IMR-90 (cell line): Measurements from ENCODE around the gene MAB21L1. TPM values are rescaled to one million over a fixed set of nuclear protein-coding genes. Genes with fewer than 3 reads are reported as not detected.

Experiments
- ATAC-seq: fragments of 200-7000 bp; cut with Tn5 transposase; 2 replicates; pipeline ENCODE4 v1.9.1; 2020; ENCODE audit warnings: low read depth, mild to moderate bottlenecking, moderate library complexity
- BruUV-seq: library from RNA; stranded (reverse); fragments of 400-500 nt; replicated peaks from 2 replicates; lab custom pipeline; 2021; lab: Mats Ljungman, UMichigan
- CTCF ChIA-PET: fragments of 300-600 bp; formaldehyde crosslinking; extraction: SDS; loops from one replicate; lab custom pipeline; 2021; ENCODE audit warnings: antibody characterized with exemption; lab: Yijun Ruan, JAX
- POLR2A ChIA-PET: fragments of 300-600 bp; sonication (Branson Sonifier 250); formaldehyde crosslinking; loops from one replicate; lab custom pipeline; 2022; ENCODE audit warnings: antibody characterized with exemption; ENCODE audit not compliant: unreplicated experiment; lab: Charles Lee
- DNase-seq: peaks from one replicate; pipeline ENCODE4 v3.0.0; 2013
- H2AFZ ChIP-seq: replicated peaks from 2 replicates; pipeline ENCODE3; 2013; ENCODE audit warnings: low read length, mild to moderate bottlenecking; ENCODE audit not compliant: poor library complexity
- H2AK5ac ChIP-seq: 2 replicates; pipeline ENCODE4 v1.6.1; 2013; ENCODE audit warnings: low read depth, low read length, inconsistent platforms
- H2AK9ac ChIP-seq: replicated peaks from 2 replicates; pipeline ENCODE3; 2013; ENCODE audit warnings: mild to moderate bottlenecking, low read depth, low read length, moderate library complexity; ENCODE audit not compliant: poor library complexity
- H2BK120ac ChIP-seq: 2 replicates; pipeline ENCODE4 v1.6.1; 2013; ENCODE audit warnings: low read depth, low read length, inconsistent platforms
- H2BK15ac ChIP-seq: 3 replicates; pipeline ENCODE4 v1.6.1; 2013; ENCODE audit warnings: low read depth, low read length, inconsistent platforms
- H2BK20ac ChIP-seq: 2 replicates; pipeline ENCODE4 v1.6.1; 2013; ENCODE audit warnings: low read depth, mild to moderate bottlenecking, inconsistent platforms, low read length, moderate library complexity
- H2BK5ac ChIP-seq: 2 replicates; pipeline ENCODE4 v1.6.1; 2013; ENCODE audit warnings: mild to moderate bottlenecking, low read depth, low read length, inconsistent platforms; ENCODE audit not compliant: poor library complexity, severe bottlenecking
- H3K14ac ChIP-seq: replicated peaks from 2 replicates; pipeline ENCODE4 v1.6.1; 2013; ENCODE audit warnings: low read depth, low read length, inconsistent platforms
- H3K18ac ChIP-seq: 2 replicates; pipeline ENCODE4 v1.6.1; 2013; ENCODE audit warnings: low read depth, low read length, control low read depth
- H3K23ac ChIP-seq: 2 replicates; pipeline ENCODE4 v1.6.1; 2013; ENCODE audit warnings: low read depth, low read length, inconsistent platforms
- H3K27ac ChIP-seq: 2 replicates; pipeline ENCODE4 v1.5.1; 2013; ENCODE audit warnings: mild to moderate bottlenecking, control low read depth, low read length; ENCODE audit not compliant: insufficient read depth
- H3K27me3 ChIP-seq: 2 replicates; pipeline ENCODE4 v1.6.1; 2013; ENCODE audit warnings: low read length; ENCODE audit not compliant: control insufficient read depth, insufficient read depth
- H3K36me3 ChIP-seq: 2 replicates; pipeline ENCODE4 v1.6.1; 2013; ENCODE audit warnings: low read length, mixed read lengths; ENCODE audit not compliant: control insufficient read depth, insufficient read depth
- H3K4ac ChIP-seq: 2 replicates; pipeline ENCODE4 v1.6.1; 2013; ENCODE audit warnings: low read depth, low read length, inconsistent platforms
- H3K4me1 ChIP-seq: 2 replicates; pipeline ENCODE4 v1.6.1; 2013; ENCODE audit warnings: low read length, mixed read lengths; ENCODE audit not compliant: control insufficient read depth, insufficient read depth
- H3K4me2 ChIP-seq: 2 replicates; pipeline ENCODE4 v1.6.1; 2013; ENCODE audit warnings: low read depth, mild to moderate bottlenecking, control low read depth, low read length, moderate library complexity
- H3K4me3 ChIP-seq: 2 replicates; pipeline ENCODE4 v1.5.1; 2013; ENCODE audit warnings: low read depth, mild to moderate bottlenecking, control low read depth, low read length, moderate library complexity; ENCODE audit not compliant: insufficient read depth
- H3K56ac ChIP-seq: 2 replicates; pipeline ENCODE4 v1.6.1; 2013; ENCODE audit warnings: low read length, inconsistent platforms; ENCODE audit not compliant: insufficient read depth; ENCODE audit errors: extremely low read depth
- H3K79me1 ChIP-seq, 2 experiments: 2 replicates each; pipeline ENCODE4 v1.6.1; 2013; ENCODE audit warnings: low read length in 2 of 2, inconsistent platforms in 1 of 2, low read depth in 1 of 2
- H3K9ac ChIP-seq: 2 replicates; pipeline ENCODE4 v1.6.1; 2013; ENCODE audit warnings: low read depth, low read length, control low read depth
- H3K9me1 ChIP-seq: 2 replicates; pipeline ENCODE4 v1.6.1; 2013; ENCODE audit warnings: low read length, inconsistent platforms; ENCODE audit not compliant: insufficient read depth
- H3K9me3 ChIP-seq: 2 replicates; pipeline ENCODE4 v1.6.1; 2013; ENCODE audit warnings: low read length; ENCODE audit not compliant: control insufficient read depth, insufficient read depth
- H4K20me1 ChIP-seq: 2 replicates; pipeline ENCODE4 v1.6.1; 2013; ENCODE audit warnings: low read length, inconsistent platforms; ENCODE audit not compliant: insufficient read depth
- H4K5ac ChIP-seq: 2 replicates; pipeline ENCODE4 v1.6.1; 2013; ENCODE audit warnings: mild to moderate bottlenecking, low read depth, low read length, control low read depth
- H4K8ac ChIP-seq, 2 experiments: 2 replicates each; pipeline ENCODE4 v1.6.1; 2013; ENCODE audit warnings: low read depth in 2 of 2, low read length in 2 of 2, control low read depth in 1 of 2, inconsistent platforms in 1 of 2
- H4K91ac ChIP-seq: 2 replicates; pipeline ENCODE4 v1.6.1; 2013; ENCODE audit warnings: low read depth, low read length, inconsistent platforms; ENCODE audit not compliant: insufficient read depth
- BHLHE40 ChIP-seq: fragments of 150-350 bp; IDR thresholded peaks from 2 replicates; pipeline ENCODE4 v1.6.1; 2016; ENCODE audit warnings: mild to moderate bottlenecking, low read depth, low read length
- CEBPB ChIP-seq: IDR thresholded peaks from 2 replicates; pipeline ENCODE4 v1.6.1; 2012; ENCODE audit warnings: low read depth, low read length, improper control_type of control experiment
- CHD1 ChIP-seq: IDR thresholded peaks from 2 replicates; pipeline ENCODE4 v1.6.1; 2012; ENCODE audit warnings: low read depth, low read length, improper control_type of control experiment
- CTCF ChIP-seq: conservative IDR thresholded peaks from 2 replicates; pipeline ENCODE4 v1.5.1; 2012; ENCODE audit warnings: mild to moderate bottlenecking, low read depth, low read length, improper control_type of control experiment
- FOS ChIP-seq: fragments of 150-350 bp; IDR thresholded peaks from 2 replicates; pipeline ENCODE4 v1.6.1; 2016; ENCODE audit warnings: low read depth, low read length
- MAFK ChIP-seq: IDR thresholded peaks from 2 replicates; pipeline ENCODE4 v1.6.1; 2012; ENCODE audit warnings: low read depth, low read length, improper control_type of control experiment
- MAZ ChIP-seq: IDR thresholded peaks from 2 replicates; pipeline ENCODE4 v1.6.1; 2012; ENCODE audit warnings: low read depth, mild to moderate bottlenecking, low read length, improper control_type of control experiment, moderate library complexity, borderline replicate concordance
- MXI1 ChIP-seq: IDR thresholded peaks from 2 replicates; pipeline ENCODE4 v1.6.1; 2012; ENCODE audit warnings: low read depth, mild to moderate bottlenecking, low read length, moderate library complexity, borderline replicate concordance
- NFE2L2 ChIP-seq: fragments of 150-350 bp; IDR thresholded peaks from 2 replicates; pipeline ENCODE4 v1.6.1; 2016; ENCODE audit warnings: low read depth, mild to moderate bottlenecking, low read length
- POLR2A ChIP-seq: IDR thresholded peaks from 2 replicates; pipeline ENCODE4 v1.6.1; 2012; ENCODE audit warnings: mild to moderate bottlenecking, low read depth, low read length
- RAD21 ChIP-seq: IDR thresholded peaks from 2 replicates; pipeline ENCODE4 v1.6.1; 2012; ENCODE audit warnings: low read length, improper control_type of control experiment
- RCOR1 ChIP-seq: IDR thresholded peaks from 2 replicates; pipeline ENCODE4 v1.6.1; 2012; ENCODE audit warnings: mild to moderate bottlenecking, low read length, improper control_type of control experiment; ENCODE audit not compliant: insufficient replicate concordance
- SMC3 ChIP-seq: fragments of 150-350 bp; IDR thresholded peaks from 2 replicates; pipeline ENCODE4 v1.6.1; 2016; ENCODE audit warnings: low read depth, mild to moderate bottlenecking, antibody characterized with exemption, low read length, moderate library complexity
- USF2 ChIP-seq: fragments of 150-350 bp; IDR thresholded peaks from 2 replicates; pipeline ENCODE4 v1.6.1; 2017; ENCODE audit warnings: mild to moderate bottlenecking, antibody characterized with exemption, low read length, low read depth
- WGBS, 2 experiments: methylation state at CpG; one replicate each; pipeline versions ENCODE4 v1.1.5 to v1.1.7; 2013; ENCODE audit warnings: missing lambda C conversion rate in 2 of 2; ENCODE audit not compliant: insufficient read length in 1 of 2; ENCODE audit errors: extremely low coverage in 2 of 2; 5-methylcytosine and 5-hydroxymethylcytosine counted together
- dilution Hi-C: fragments of 300-500 bp; cut with HindIII; formaldehyde crosslinking; loops from one replicate; pipeline ENCODE4 v1.14.3; 2018; ENCODE audit warnings: low sequenced_read_pairs; ENCODE audit not compliant: unreplicated experiment
- in situ Hi-C: fragments of 300-500 bp; cut with MboI; formaldehyde crosslinking; loops from 3 replicates; pipeline ENCODE4 v1.14.3; 2019; ENCODE audit warnings: low sequenced_read_pairs, inconsistent platforms, mixed read lengths
- intact Hi-C: fragments of 100-400 bp; cut with micrococcal nuclease; formaldehyde crosslinking; loops from 2 replicates; pipeline ENCODE4 v1.10.0; 2022
- polyA plus RNA-seq, 3 experiments: library from polyadenylated mRNA; depleted of rRNA; stranded (reverse); fragments of >200 nt; gene quantifications; 2 replicates each; pipeline ENCODE4 v1.2.3, GENCODE V29; 2012; ENCODE audit warnings: low replicate concordance in 1 of 3
- total RNA-seq: library from RNA; depleted of rRNA; stranded (reverse); fragments of >200 nt; gene quantifications from 2 replicates; pipeline ENCODE4 v1.2.3, GENCODE V29; 2012

MAB21L1 gene
- total and polyA plus RNA-seq, 2 of the 4 experiments (the other 2 are of a cell fraction), result 0.53 to 0.72 TPM

GRCh38 chr13:35499676-35500075, 23.2 kb upstream of the MAB21L1 start:
- ChIA-PET POLR2A (no interaction called here), CTCF (no interaction called here)
- in situ Hi-C loops (no loop called here), dilution Hi-C loops (no loop called here), intact Hi-C loops (no loop called here)
- Histone ChIP-seq H3K14ac (no peak overlapping the region), H3K56ac (no peak overlapping the region), H2BK120ac (no peak overlapping the region), H3K9me1 (no peaks in the 10 kb centered on the region), H2BK5ac (no peak overlapping the region), H3K4me3 (no peak overlapping the region), H4K20me1 (no peaks in the 10 kb centered on the region), H3K23ac (no peak overlapping the region), H4K5ac (no peak overlapping the region), H3K4me1 (no peaks in the 10 kb centered on the region), H3K18ac (no peak overlapping the region), H2AK5ac (no peak overlapping the region), H3K36me3 (no peaks in the 10 kb centered on the region), H2BK20ac (no peak overlapping the region), H3K9ac (no peak overlapping the region), H3K4me2 (no peak overlapping the region), H3K9me3 (no peaks in the 10 kb centered on the region), H2BK15ac (no peak overlapping the region), H2AK9ac (no peak overlapping the region), H2AFZ (no peak overlapping the region), H3K4ac (no peak overlapping the region), H4K91ac (no peak overlapping the region), H3K79me1 (no peaks in the 10 kb centered on the region), H3K27ac (no peak overlapping the region), H4K8ac (no peak overlapping the region), H3K27me3 (no peaks in the 10 kb centered on the region)
- BruUV-seq, result no TSS peak
- TF ChIP-seq MXI1 (no peak), SMC3 (no peak), RAD21 (no peak), CEBPB (no peak), POLR2A (no peak), CHD1 (no peak), CTCF (no peak), FOS (no peak), NFE2L2 (no peak), MAZ (no peak), RCOR1 (no peak), USF2 (no peak), BHLHE40 (no peak), MAFK (no peak)
- DNase-seq (no peak), ATAC-seq (no peak)
- no CpG with 5 or more reads among the region's 4 CpGs for WGBS, 2 experiments
